Small intestine (tissue), 7 donors: ENCODE results near the gene SMTNL2. TPM values are rescaled to one million over a fixed set of nuclear protein-coding genes. Genes with fewer than 3 reads are reported as not detected.

Experiments used
- DNase-seq, 2 donors: peaks; one replicate each; pipeline versions ENCODE4 v3.0.0 to v3.0.0-alpha.2; 2013
- FAIRE-seq: peaks from 2 replicates; lab custom pipeline; 2012; peaks lifted over from hg19 to GRCh38; lab: Jason Lieb, UNC
- H3K27ac ChIP-seq, 3 donors: one replicate each; pipeline ENCODE4 v1.5.1; 2013; ENCODE audit warnings: low read length in 2 of 3, mild to moderate bottlenecking in 2 of 3, control low read depth in 1 of 3, inconsistent platforms in 1 of 3, low read depth in 1 of 3, moderate library complexity in 1 of 3
- H3K27me3 ChIP-seq, 3 donors: one replicate each; pipeline ENCODE4 v1.6.1; 2013; ENCODE audit warnings: low read length in 3 of 3, inconsistent platforms in 1 of 3; ENCODE audit not compliant: control insufficient read depth in 3 of 3, insufficient read depth in 3 of 3
- H3K36me3 ChIP-seq, 3 donors: one replicate each; pipeline ENCODE4 v1.6.1; 2013; ENCODE audit warnings: low read length in 3 of 3, inconsistent platforms in 1 of 3, low read depth in 1 of 3, mild to moderate bottlenecking in 1 of 3, moderate library complexity in 1 of 3; ENCODE audit not compliant: control insufficient read depth in 3 of 3, insufficient read depth in 2 of 3
- H3K4me1 ChIP-seq, 3 donors: one replicate each; pipeline ENCODE4 v1.6.1; 2013; ENCODE audit warnings: low read length in 2 of 3, inconsistent platforms in 1 of 3, low read depth in 1 of 3, mild to moderate bottlenecking in 1 of 3, moderate library complexity in 1 of 3; ENCODE audit not compliant: control insufficient read depth in 3 of 3, insufficient read depth in 2 of 3
- H3K4me3 ChIP-seq, 3 donors: one replicate each; pipeline ENCODE4 v1.5.1; 2013; ENCODE audit warnings: low read length in 3 of 3, control low read depth in 1 of 3, inconsistent platforms in 1 of 3, low read depth in 1 of 3, mild to moderate bottlenecking in 1 of 3, moderate library complexity in 1 of 3
- H3K9me3 ChIP-seq, 2 donors: one replicate each; pipeline ENCODE4 v1.6.1; 2013; ENCODE audit warnings: low read depth in 1 of 2, low read length in 1 of 2; ENCODE audit not compliant: control insufficient read depth in 2 of 2, insufficient read depth in 1 of 2
- WGBS, 3 donors: extraction: QIAGEN DNeasy Blood & Tissue Kit; methylation state at CpG; one replicate each; pipeline ENCODE4 v1.1.7; 2013; 5-methylcytosine and 5-hydroxymethylcytosine counted together
- polyA plus RNA-seq, 4 donors: library from polyadenylated mRNA; stranded (reverse) in 3 of 4; unstranded in 1 of 4; fragments of 200-250 nt in 3 of 4; fragments of 120-200 nt in 1 of 4; gene quantifications; one replicate each; pipeline versions ENCODE4 v1.2.1 to v1.2.3, GENCODE V29; 2013
- donor health status: healthy with polysubstance abuse.
- donor health status: control.
- donor health status: control.
- donor health status: Bipolar disorder and iron deficiency.
- donor health status: healthy.

The SMTNL2 gene
- polyA plus RNA-seq, 4 donors: 1.5 to 10.4 TPM; not detected in 2

- Histone ChIP-seq H3K36me3 (peaks cover 0 to 10% (median 0%) of the 10 kb centered on the region in 3 donors), H3K27ac (peak overlapping the region in 1 of 3 donors; percentile 76), H3K4me1 (peaks cover 0 to 46% (median 4%) of the 10 kb centered on the region in 3 donors), H3K27me3 (no peaks in the 10 kb centered on the region), H3K9me3 (no peaks in the 10 kb centered on the region), H3K4me3 (no peak overlapping the region)
- WGBS, 3 donors: 50 to 82% (median 60%) methylated on average over 7 of the region's 7 CpGs
- DNase-seq (no peak), FAIRE-seq (no peak)
Measured at GRCh38 chr17:4609761-4610160, 25.4 kb downstream of the SMTNL2 start.

- H3K27me3 ChIP-seq: no peaks in the 10 kb centered on the region
- H3K4me1 ChIP-seq: peaks cover 0 to 46% (median 4%) of the 10 kb centered on the region in 3 donors
- FAIRE-seq (no peak), DNase-seq (peak; percentile 60 to 66)
- H3K27ac ChIP-seq: peak overlapping the region in 1 of 3 donors; percentile 76
- no peaks in the 10 kb centered on the region for H3K9me3 ChIP-seq
- peaks cover 0 to 10% (median 0%) of the 10 kb centered on the region in 3 donors for H3K36me3 ChIP-seq
- WGBS, 3 donors: 27 to 57% (median 36%) methylated on average over 5 of the region's 5 CpGs
- H3K4me3 ChIP-seq: no peak overlapping the region
Measured at GRCh38 chr17:4610162-4610561, 25.8 kb downstream of the SMTNL2 start.

GRCh38 chr17:4610656-4611055 is 26.3 kb downstream of the SMTNL2 start:
- H3K4me1 ChIP-seq: peaks cover 0 to 43% (median 4%) of the 10 kb centered on the region in 3 donors
- DNase-seq (peak; percentile 26 to 79), FAIRE-seq (no peak)
- H3K4me3 ChIP-seq: no peak overlapping the region
- H3K27me3 ChIP-seq: no peaks in the 10 kb centered on the region
- no peaks in the 10 kb centered on the region for H3K9me3 ChIP-seq
- H3K27ac ChIP-seq: peak overlapping the region in 1 of 3 donors; percentile 76
- H3K36me3 ChIP-seq: peaks cover 0 to 9% (median 0%) of the 10 kb centered on the region in 3 donors
- WGBS, 3 donors: 23 to 67% (median 39%) methylated on average over 6 of the region's 6 CpGs

GRCh38 chr17:4616476-4616875 is 32.1 kb downstream of the SMTNL2 start:
- no peak for FAIRE-seq
- no peak overlapping the region for H3K27ac ChIP-seq

GRCh38 chr17:4617090-4617489 is 32.8 kb downstream of the SMTNL2 start:
- Histone ChIP-seq H3K27ac (no peak overlapping the region), H3K27me3 (peaks cover 0 to 2% (median 0%) of the 10 kb centered on the region in 3 donors), H3K4me1 (no peaks in the 10 kb centered on the region), H3K4me3 (no peak overlapping the region), H3K36me3 (no peaks in the 10 kb centered on the region), H3K9me3 (peaks cover 0 to 9% of the 10 kb centered on the region in 2 donors)
- DNase-seq: no peak
- WGBS, 3 donors: 91 to 96% (median 93%) methylated on average over 17 of the region's 17 CpGs
- FAIRE-seq: no peak

More at GRCh38 chr17:4616476-4616875, 32.1 kb downstream of the SMTNL2 start:
- Histone ChIP-seq H3K27me3 (peaks cover 0 to 2% (median 0%) of the 10 kb centered on the region in 3 donors), H3K9me3 (peaks cover 0 to 5% of the 10 kb centered on the region in 2 donors), H3K36me3 (no peaks in the 10 kb centered on the region), H3K4me3 (no peak overlapping the region), H3K4me1 (no peaks in the 10 kb centered on the region)
- DNase-seq: no peak
- WGBS, 3 donors: 75 to 80% (median 77%) methylated on average over 9 of the region's 9 CpGs

- 64 to 65% (median 65%) methylated on average over 15 of the region's 15 CpGs for WGBS, 3 donors
- no peak overlapping the region for H3K4me3 ChIP-seq
- DNase-seq: no peak
Measured at GRCh38 chr17:4617590-4618351, 33.4 kb downstream of the SMTNL2 start.

GRCh38 chr17:4620531-4621101 is 36.3 kb downstream of the SMTNL2 start:
- Histone ChIP-seq H3K4me1 (no peaks in the 10 kb centered on the region), H3K36me3 (no peaks in the 10 kb centered on the region), H3K27me3 (peaks cover 0 to 2% (median 0%) of the 10 kb centered on the region in 3 donors), H3K4me3 (no peak overlapping the region), H3K27ac (no peak overlapping the region), H3K9me3 (peaks cover 0 to 12% of the 10 kb centered on the region in 2 donors)
- 94 to 97% (median 95%) methylated on average over 4 of the region's 4 CpGs for WGBS, 3 donors
- DNase-seq: no peak
- no peak for FAIRE-seq

More at GRCh38 chr17:4617590-4618351, 33.4 kb downstream of the SMTNL2 start:
- Histone ChIP-seq H3K9me3 (peaks cover 0 to 12% of the 10 kb centered on the region in 2 donors), H3K27me3 (peaks cover 0 to 2% (median 0%) of the 10 kb centered on the region in 3 donors), H3K36me3 (no peaks in the 10 kb centered on the region), H3K27ac (no peak overlapping the region), H3K4me1 (no peaks in the 10 kb centered on the region)
- no peak for FAIRE-seq

GRCh38 chr17:4622375-4622774 is 38.0 kb downstream of the SMTNL2 start:
- no peak overlapping the region for H3K4me3 ChIP-seq
- peaks cover 0 to 10% of the 10 kb centered on the region in 2 donors for H3K9me3 ChIP-seq
- H3K27me3 ChIP-seq: peaks cover 0 to 2% (median 0%) of the 10 kb centered on the region in 3 donors
- 91 to 97% (median 96%) methylated on average over 1 of the region's 1 CpG for WGBS, 3 donors
- no peaks in the 10 kb centered on the region for H3K4me1 ChIP-seq
- FAIRE-seq (no peak), DNase-seq (no peak)
- H3K36me3 ChIP-seq: no peaks in the 10 kb centered on the region
- no peak overlapping the region for H3K27ac ChIP-seq
